Activated CD8-positive, alpha-beta memory T cell treated with anti-CD3 and anti-CD28 coated beads, Interleukin-2, amount 50 U/mL, for 4 hours (primary cell): Measurements from ENCODE around the gene NPIPB6.

Experiments used
- DNase-seq: peaks from one replicate; pipeline ENCODE4 v3.0.0-alpha.2; 2020

Gene NPIPB6

GRCh38 chr16:28297784-28298510 lies 65.4 kb downstream of the NPIPB6 start:
- DNase-seq: no peak

GRCh38 chr16:28297308-28297707 lies 66.0 kb downstream of the NPIPB6 start:
- DNase-seq: no peak

- no peak for DNase-seq
These were observed 68.0 kb downstream of the NPIPB6 start for GRCh38 chr16:28295276-28295675.

- no peak for DNase-seq
These were observed 69.1 kb downstream of the NPIPB6 start for GRCh38 chr16:28294201-28294600.

DNA sequence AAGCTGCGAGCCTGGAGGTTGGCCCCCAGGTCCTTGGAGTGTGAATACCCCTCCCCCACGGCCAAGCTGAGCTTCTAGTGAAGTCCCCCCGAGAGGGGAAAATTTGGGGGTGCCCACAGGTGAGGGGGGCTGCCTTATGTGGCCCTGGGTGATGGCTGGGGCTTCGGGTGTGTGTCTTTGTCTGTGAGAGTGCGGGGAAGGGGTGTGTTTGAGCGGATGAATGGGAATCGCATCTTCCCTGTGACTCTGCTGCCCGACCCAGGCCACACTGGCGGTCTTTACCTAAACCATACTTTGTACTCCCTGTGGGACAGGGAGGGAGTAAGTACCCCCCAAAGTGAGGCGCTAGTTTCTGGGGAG lies 69.7 kb downstream of the NPIPB6 start:
- DNase-seq: no peak

DNA sequence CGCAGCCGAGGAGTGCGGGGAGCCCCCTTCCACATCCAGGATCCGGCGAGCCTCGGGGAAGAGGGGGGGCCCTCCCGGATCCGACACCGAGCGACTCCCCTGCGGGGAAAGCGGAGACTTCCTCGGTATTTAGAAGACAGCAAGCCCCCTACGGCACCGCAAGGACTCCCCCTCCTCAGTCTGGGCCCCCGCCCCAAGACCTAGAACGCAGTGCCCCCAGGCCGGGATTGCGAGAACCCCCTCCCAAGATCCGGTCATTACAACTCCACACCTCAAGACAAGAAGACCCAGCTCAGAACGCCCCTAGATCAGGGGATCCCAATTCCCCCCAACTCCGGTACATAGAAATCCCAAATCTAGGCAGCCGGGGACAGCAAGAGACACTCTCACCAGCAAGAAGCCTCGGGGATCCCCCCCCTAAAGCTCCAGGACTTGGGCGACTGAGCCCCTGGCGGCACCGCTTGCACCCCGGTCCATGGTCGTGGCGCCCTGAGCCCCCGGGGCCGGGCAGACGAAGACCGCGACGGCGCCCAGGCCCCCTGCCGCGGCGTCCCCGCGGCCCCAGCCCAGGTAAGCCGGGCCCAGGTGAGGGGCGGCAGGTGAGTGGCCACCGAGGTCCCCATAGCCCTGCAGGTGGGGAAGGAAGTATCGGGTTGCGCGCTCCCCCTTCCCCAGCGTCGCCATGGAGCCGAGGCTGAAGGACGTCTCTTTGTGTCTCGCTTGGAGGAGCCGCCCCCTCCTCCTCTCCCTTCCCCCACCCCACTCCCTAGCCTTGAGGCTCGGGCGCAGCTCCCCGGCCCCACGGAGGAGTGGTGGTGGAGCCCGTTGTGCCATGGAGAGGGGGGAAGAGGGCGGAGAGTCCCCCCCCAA lies 70.3 kb downstream of the NPIPB6 start:
- no peak for DNase-seq
